HepG2 (cell line): ENCODE measurements around the gene JAK1. TPM values are rescaled to one million over a fixed set of nuclear protein-coding genes. Genes with fewer than 3 reads are reported as not detected.

Experiments
- ATAC-seq: fragments of 200-7000 bp; cut with Tn5 transposase; 3 replicates; pipeline ENCODE4 v1.9.1; 2020; ENCODE audit warnings: mild to moderate bottlenecking, moderate library complexity
- BruUV-seq: library from RNA; stranded (reverse); fragments of 400-500 nt; replicated peaks from 2 replicates; lab custom pipeline; 2021; lab: Mats Ljungman, UMichigan
- CTCF ChIA-PET: fragments of 300-600 bp; formaldehyde crosslinking; extraction: SDS; loops from one replicate; lab custom pipeline; 2021; ENCODE audit warnings: low total read pairs, inconsistent platforms, low intra/inter-chr PET ratio; lab: Yijun Ruan, JAX
- POLR2A ChIA-PET: fragments of 350-600 bp; sonication (Branson Sonifier 250); formaldehyde crosslinking; loops from one replicate; lab custom pipeline; 2020; ENCODE audit warnings: antibody characterized with exemption, inconsistent platforms; lab: Yijun Ruan, JAX
- DNase-seq: peaks from one replicate; pipeline ENCODE4 v3.0.0-alpha.2; 2015; ENCODE audit warnings: low spot score
- FAIRE-seq: peaks from 3 replicates; lab custom pipeline; 2011; peaks lifted over from hg19 to GRCh38; lab: Jason Lieb, UNC
- H2AFZ ChIP-seq: one replicate; pipeline ENCODE4 v1.6.1; 2011; ENCODE audit warnings: low read length, inconsistent platforms
- H3K27ac ChIP-seq: fragments of 300-600 bp; 3 replicates; pipeline ENCODE4 v1.8.0; 2011; ENCODE audit warnings: mixed run types, mild to moderate bottlenecking, mixed read lengths, low read length, inconsistent platforms; ENCODE audit not compliant: insufficient read depth; ENCODE audit errors: extremely low read length
- H3K27me3 ChIP-seq, 2 experiments: fragments of 200-600 bp in 1 of 2; 2 replicates in 1 of 2; 3 replicates in 1 of 2; pipeline versions ENCODE4 v1.6.0 to v1.8.0; 2011; ENCODE audit warnings: low read length in 2 of 2, mild to moderate bottlenecking in 2 of 2, moderate library complexity in 2 of 2, inconsistent platforms in 1 of 2; ENCODE audit not compliant: insufficient read depth in 2 of 2, control insufficient read depth in 1 of 2
- H3K36me3 ChIP-seq, 2 experiments: fragments of 200-600 bp in 1 of 2; replicated peaks in 1 of 2; 2 replicates in 1 of 2; 3 replicates in 1 of 2; pipeline versions ENCODE4 v1.5.1 to v1.8.0; 2011; ENCODE audit warnings: low read length in 2 of 2, inconsistent platforms in 1 of 2; ENCODE audit not compliant: insufficient read depth in 2 of 2, control insufficient read depth in 1 of 2
- H3K4me1 ChIP-seq: 2 replicates; pipeline ENCODE4 v1.5.1; 2012; ENCODE audit warnings: low read length, inconsistent platforms; ENCODE audit not compliant: insufficient read depth
- H3K4me2 ChIP-seq: 2 replicates; pipeline ENCODE4 v1.6.0; 2011; ENCODE audit warnings: low read depth, low read length, inconsistent platforms
- H3K4me3 ChIP-seq, 3 experiments: fragments of 200-600 bp in 1 of 3; sonication (generic), shearing (Covaris generic) in 1 of 3; replicated peaks in 1 of 3; 2 replicates each; pipeline ENCODE4 v1.5.1; 2011 to 2016; ENCODE audit warnings: low read length in 3 of 3, inconsistent platforms in 2 of 3, low read depth in 2 of 3, mild to moderate bottlenecking in 2 of 3, control low read depth in 1 of 3, mixed read lengths in 1 of 3; ENCODE audit not compliant: insufficient read depth in 1 of 3
- H3K79me2 ChIP-seq: one replicate; pipeline ENCODE4 v1.6.1; 2011; ENCODE audit warnings: low read length, inconsistent platforms; ENCODE audit not compliant: insufficient read depth
- H3K9ac ChIP-seq: 2 replicates; pipeline ENCODE4 v1.6.0; 2011; ENCODE audit warnings: mild to moderate bottlenecking, low read depth, low read length, inconsistent platforms; ENCODE audit not compliant: insufficient read depth
- H3K9me3 ChIP-seq: 2 replicates; pipeline ENCODE4 v1.5.1; 2012; ENCODE audit warnings: mild to moderate bottlenecking, low read length
- H4K20me1 ChIP-seq: 2 replicates; pipeline ENCODE4 v1.6.0; 2011; ENCODE audit warnings: inconsistent platforms, mild to moderate bottlenecking, low read length, moderate library complexity; ENCODE audit not compliant: insufficient read depth
- RAD21 ChIP-seq: fragments of 450-650 bp; formaldehyde crosslinking; IDR thresholded peaks from 2 replicates; pipeline ENCODE4 v1.5.0; 2020; ENCODE audit warnings: mild to moderate bottlenecking
- SMARCE1 ChIP-seq: fragments of 450-650 bp; IDR thresholded peaks from 2 replicates; pipeline ENCODE4 v1.6.1; 2017; ENCODE audit warnings: borderline replicate concordance
- SMC3 ChIP-seq: IDR thresholded peaks from 2 replicates; pipeline ENCODE4 v1.6.1; 2011; ENCODE audit warnings: low read length, improper control_type of control experiment
- STAG1 ChIP-seq: sonication (generic); formaldehyde crosslinking; IDR thresholded peaks from 2 replicates; pipeline ENCODE4 v1.4.0; 2020; ENCODE audit warnings: missing genetic modification reagents
- XRCC5 ChIP-seq: fragments of 200-400 bp; formaldehyde crosslinking; optimal IDR thresholded peaks from 2 replicates; pipeline ENCODE3; 2017; ENCODE audit warnings: mild to moderate bottlenecking, low read length
- ZFX ChIP-seq: sonication (generic); formaldehyde crosslinking; IDR thresholded peaks from 2 replicates; pipeline ENCODE4 v1.4.0; 2020; ENCODE audit warnings: mild to moderate bottlenecking, low read depth, missing genetic modification reagents, moderate library complexity
- ZNF383 ChIP-seq: sonication (generic); formaldehyde crosslinking; IDR thresholded peaks from 2 replicates; pipeline ENCODE4 v1.4.0; 2020; ENCODE audit warnings: missing genetic modification reagents, mild to moderate bottlenecking, borderline replicate concordance
- WGBS: methylation state at CpG from one replicate; pipeline ENCODE4 v1.1.6; 2017; ENCODE audit warnings: low lambda C conversion rate; 5-methylcytosine and 5-hydroxymethylcytosine counted together
- in situ Hi-C: cut with HindIII; loops from 2 replicates; pipeline ENCODE4 v1.10.0; 2017; ENCODE audit warnings: low pct_unique_long_range_greater_than_20kb; ENCODE audit not compliant: extremely low pct_ligation_motif_present
- intact Hi-C: fragments of 100-400 bp; cut with micrococcal nuclease; formaldehyde crosslinking; loops from one replicate; pipeline ENCODE4 v1.10.0; 2022; ENCODE audit not compliant: unreplicated experiment
- polyA plus RNA-seq, 8 experiments: library from polyadenylated mRNA; depleted of rRNA in 3 of 8; stranded (reverse) in 7 of 8; unstranded in 1 of 8; fragments of >200 nt; fragmentation: Illumina TruSeq in 4 of 8; extraction: Trizol in 4 of 8; gene quantifications; 2 replicates each; pipeline versions ENCODE4 v1.2.1 to v1.2.3, GENCODE V29; 2011 to 2016; ENCODE audit warnings: low read depth in 4 of 8, missing spikeins in 1 of 8, mixed read lengths in 1 of 8; ENCODE audit not compliant: insufficient read depth in 1 of 8
- total RNA-seq, 5 experiments: library from RNA; depleted of rRNA; stranded (reverse); fragments of >200 nt; fragmentation: Illumina TruSeq; extraction: Trizol; gene quantifications; 2 replicates each; pipeline ENCODE4 v1.2.3, GENCODE V29; 2016; ENCODE audit warnings: low read depth in 1 of 5
- TF ChIP-seq, protein P1 (sequence below): sonication (generic); formaldehyde crosslinking; IDR thresholded peaks from 2 replicates; pipeline ENCODE4 v1.5.1; 2020; ENCODE audit warnings: mild to moderate bottlenecking, missing genetic modification reagents, borderline replicate concordance
- TF ChIP-seq, protein P2 (sequence below): sonication (generic); formaldehyde crosslinking; IDR thresholded peaks from 2 replicates; pipeline ENCODE4 v1.5.0; 2020; ENCODE audit warnings: mild to moderate bottlenecking, missing genetic modification reagents, moderate library complexity
- TF ChIP-seq, protein P3 (sequence below): sonication (generic); formaldehyde crosslinking; IDR thresholded peaks from 2 replicates; pipeline ENCODE4 v1.5.1; 2020; ENCODE audit warnings: missing genetic modification reagents, mild to moderate bottlenecking, borderline replicate concordance
- TF ChIP-seq, protein P4 (sequence below): sonication (generic); formaldehyde crosslinking; IDR thresholded peaks from 2 replicates; pipeline ENCODE4 v1.4.0; 2020; ENCODE audit warnings: missing genetic modification reagents, borderline replicate concordance

Gene JAK1
- total and polyA plus RNA-seq, 2 of the 13 experiments (the other 11 are each of a cell fraction or from before 2014, with no cell fraction given): 23.9 to 42.4 TPM

DNA sequence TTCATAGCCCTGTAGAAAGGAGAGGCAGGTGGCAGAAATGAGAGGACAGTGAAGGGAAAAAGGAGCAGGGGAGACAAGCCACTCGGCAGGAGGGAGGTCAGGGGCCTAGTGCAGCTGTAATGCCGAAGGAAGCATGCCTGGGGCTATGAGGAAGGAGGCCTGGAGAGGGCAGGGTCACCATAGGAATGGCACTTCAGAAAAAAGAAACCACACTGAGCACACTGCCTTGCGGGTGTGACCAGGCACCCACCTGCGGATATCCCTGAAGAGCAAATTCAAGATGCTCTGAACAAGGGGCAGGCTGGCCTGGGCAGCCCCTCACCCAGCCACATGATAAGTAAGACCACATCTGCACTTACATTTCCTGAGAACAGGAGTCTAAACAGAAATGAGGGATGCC lies 104.7 kb downstream of the JAK1 start:
- FAIRE-seq: no peak

More for the DNA sequence above, 104.7 kb downstream of the JAK1 start:
- no peak overlapping the region for H3K4me2 ChIP-seq
- ATAC-seq (peak; percentile 93), DNase-seq (peak; percentile 31)
- no peaks in the 10 kb centered on the region for H3K27me3 ChIP-seq
- no peaks in the 10 kb centered on the region for H4K20me1 ChIP-seq
- H3K36me3 ChIP-seq: peaks cover 25 to 69% of the 10 kb centered on the region in 2 experiments
- H2AFZ ChIP-seq: no peak overlapping the region
- no TSS peak for BruUV-seq
- H3K9me3 ChIP-seq: no peaks in the 10 kb centered on the region
- H3K4me1 ChIP-seq: 0 out of 2 replicates have a peak, but pooled peaks cover 4% of the 10 kb centered on the region
- POLR2A ChIA-PET: no interaction called here
- TF ChIP-seq, protein P1, sequence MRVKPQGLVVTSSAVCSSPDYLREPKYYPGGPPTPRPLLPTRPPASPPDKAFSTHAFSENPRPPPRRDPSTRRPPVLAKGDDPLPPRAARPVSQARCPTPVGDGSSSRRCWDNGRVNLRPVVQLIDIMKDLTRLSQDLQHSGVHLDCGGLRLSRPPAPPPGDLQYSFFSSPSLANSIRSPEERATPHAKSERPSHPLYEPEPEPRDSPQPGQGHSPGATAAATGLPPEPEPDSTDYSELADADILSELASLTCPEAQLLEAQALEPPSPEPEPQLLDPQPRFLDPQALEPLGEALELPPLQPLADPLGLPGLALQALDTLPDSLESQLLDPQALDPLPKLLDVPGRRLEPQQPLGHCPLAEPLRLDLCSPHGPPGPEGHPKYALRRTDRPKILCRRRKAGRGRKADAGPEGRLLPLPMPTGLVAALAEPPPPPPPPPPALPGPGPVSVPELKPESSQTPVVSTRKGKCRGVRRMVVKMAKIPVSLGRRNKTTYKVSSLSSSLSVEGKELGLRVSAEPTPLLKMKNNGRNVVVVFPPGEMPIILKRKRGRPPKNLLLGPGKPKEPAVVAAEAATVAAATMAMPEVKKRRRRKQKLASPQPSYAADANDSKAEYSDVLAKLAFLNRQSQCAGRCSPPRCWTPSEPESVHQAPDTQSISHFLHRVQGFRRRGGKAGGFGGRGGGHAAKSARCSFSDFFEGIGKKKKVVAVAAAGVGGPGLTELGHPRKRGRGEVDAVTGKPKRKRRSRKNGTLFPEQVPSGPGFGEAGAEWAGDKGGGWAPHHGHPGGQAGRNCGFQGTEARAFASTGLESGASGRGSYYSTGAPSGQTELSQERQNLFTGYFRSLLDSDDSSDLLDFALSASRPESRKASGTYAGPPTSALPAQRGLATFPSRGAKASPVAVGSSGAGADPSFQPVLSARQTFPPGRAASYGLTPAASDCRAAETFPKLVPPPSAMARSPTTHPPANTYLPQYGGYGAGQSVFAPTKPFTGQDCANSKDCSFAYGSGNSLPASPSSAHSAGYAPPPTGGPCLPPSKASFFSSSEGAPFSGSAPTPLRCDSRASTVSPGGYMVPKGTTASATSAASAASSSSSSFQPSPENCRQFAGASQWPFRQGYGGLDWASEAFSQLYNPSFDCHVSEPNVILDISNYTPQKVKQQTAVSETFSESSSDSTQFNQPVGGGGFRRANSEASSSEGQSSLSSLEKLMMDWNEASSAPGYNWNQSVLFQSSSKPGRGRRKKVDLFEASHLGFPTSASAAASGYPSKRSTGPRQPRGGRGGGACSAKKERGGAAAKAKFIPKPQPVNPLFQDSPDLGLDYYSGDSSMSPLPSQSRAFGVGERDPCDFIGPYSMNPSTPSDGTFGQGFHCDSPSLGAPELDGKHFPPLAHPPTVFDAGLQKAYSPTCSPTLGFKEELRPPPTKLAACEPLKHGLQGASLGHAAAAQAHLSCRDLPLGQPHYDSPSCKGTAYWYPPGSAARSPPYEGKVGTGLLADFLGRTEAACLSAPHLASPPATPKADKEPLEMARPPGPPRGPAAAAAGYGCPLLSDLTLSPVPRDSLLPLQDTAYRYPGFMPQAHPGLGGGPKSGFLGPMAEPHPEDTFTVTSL (CRISPR knock-in tag): no peak
- TF ChIP-seq SMARCE1 (no peak), SMC3 (peak; percentile 77), ZFX (0 out of 2 replicates have a peak, but pooled peaks have one; percentile 21), STAG1 (CRISPR knock-in tag) (peak; percentile 86), RAD21 (CRISPR knock-in tag) (peak; percentile 70), ZNF383 (CRISPR knock-in tag) (no peak), XRCC5 (peak; percentile 37)
- TF ChIP-seq, protein P2, sequence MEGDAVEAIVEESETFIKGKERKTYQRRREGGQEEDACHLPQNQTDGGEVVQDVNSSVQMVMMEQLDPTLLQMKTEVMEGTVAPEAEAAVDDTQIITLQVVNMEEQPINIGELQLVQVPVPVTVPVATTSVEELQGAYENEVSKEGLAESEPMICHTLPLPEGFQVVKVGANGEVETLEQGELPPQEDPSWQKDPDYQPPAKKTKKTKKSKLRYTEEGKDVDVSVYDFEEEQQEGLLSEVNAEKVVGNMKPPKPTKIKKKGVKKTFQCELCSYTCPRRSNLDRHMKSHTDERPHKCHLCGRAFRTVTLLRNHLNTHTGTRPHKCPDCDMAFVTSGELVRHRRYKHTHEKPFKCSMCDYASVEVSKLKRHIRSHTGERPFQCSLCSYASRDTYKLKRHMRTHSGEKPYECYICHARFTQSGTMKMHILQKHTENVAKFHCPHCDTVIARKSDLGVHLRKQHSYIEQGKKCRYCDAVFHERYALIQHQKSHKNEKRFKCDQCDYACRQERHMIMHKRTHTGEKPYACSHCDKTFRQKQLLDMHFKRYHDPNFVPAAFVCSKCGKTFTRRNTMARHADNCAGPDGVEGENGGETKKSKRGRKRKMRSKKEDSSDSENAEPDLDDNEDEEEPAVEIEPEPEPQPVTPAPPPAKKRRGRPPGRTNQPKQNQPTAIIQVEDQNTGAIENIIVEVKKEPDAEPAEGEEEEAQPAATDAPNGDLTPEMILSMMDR (CRISPR knock-in tag): peak; percentile 77
- TF ChIP-seq, protein P3, sequence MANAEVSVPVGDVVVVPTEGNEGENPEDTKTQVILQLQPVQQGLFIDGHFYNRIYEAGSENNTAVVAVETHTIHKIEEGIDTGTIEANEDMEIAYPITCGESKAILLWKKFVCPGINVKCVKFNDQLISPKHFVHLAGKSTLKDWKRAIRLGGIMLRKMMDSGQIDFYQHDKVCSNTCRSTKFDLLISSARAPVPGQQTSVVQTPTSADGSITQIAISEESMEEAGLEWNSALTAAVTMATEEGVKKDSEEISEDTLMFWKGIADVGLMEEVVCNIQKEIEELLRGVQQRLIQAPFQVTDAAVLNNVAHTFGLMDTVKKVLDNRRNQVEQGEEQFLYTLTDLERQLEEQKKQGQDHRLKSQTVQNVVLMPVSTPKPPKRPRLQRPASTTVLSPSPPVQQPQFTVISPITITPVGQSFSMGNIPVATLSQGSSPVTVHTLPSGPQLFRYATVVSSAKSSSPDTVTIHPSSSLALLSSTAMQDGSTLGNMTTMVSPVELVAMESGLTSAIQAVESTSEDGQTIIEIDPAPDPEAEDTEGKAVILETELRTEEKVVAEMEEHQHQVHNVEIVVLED (CRISPR knock-in tag): no peak
- TF ChIP-seq, protein P4, sequence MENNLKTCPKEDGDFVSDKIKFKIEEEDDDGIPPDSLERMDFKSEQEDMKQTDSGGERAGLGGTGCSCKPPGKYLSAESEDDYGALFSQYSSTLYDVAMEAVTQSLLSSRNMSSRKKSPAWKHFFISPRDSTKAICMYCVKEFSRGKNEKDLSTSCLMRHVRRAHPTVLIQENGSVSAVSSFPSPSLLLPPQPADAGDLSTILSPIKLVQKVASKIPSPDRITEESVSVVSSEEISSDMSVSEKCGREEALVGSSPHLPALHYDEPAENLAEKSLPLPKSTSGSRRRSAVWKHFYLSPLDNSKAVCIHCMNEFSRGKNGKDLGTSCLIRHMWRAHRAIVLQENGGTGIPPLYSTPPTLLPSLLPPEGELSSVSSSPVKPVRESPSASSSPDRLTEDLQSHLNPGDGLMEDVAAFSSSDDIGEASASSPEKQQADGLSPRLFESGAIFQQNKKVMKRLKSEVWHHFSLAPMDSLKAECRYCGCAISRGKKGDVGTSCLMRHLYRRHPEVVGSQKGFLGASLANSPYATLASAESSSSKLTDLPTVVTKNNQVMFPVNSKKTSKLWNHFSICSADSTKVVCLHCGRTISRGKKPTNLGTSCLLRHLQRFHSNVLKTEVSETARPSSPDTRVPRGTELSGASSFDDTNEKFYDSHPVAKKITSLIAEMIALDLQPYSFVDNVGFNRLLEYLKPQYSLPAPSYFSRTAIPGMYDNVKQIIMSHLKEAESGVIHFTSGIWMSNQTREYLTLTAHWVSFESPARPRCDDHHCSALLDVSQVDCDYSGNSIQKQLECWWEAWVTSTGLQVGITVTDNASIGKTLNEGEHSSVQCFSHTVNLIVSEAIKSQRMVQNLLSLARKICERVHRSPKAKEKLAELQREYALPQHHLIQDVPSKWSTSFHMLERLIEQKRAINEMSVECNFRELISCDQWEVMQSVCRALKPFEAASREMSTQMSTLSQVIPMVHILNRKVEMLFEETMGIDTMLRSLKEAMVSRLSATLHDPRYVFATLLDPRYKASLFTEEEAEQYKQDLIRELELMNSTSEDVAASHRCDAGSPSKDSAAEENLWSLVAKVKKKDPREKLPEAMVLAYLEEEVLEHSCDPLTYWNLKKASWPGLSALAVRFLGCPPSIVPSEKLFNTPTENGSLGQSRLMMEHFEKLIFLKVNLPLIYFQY (CRISPR knock-in tag): no peak
- no peak overlapping the region for H3K27ac ChIP-seq
- no peak overlapping the region for H3K9ac ChIP-seq
- CTCF ChIA-PET: interaction anchor here (0.8 to 1.4 kb wide), 2 partner anchors 105 to 159 kb away, joined by 3 to 8 read pairs; partner anchors contain the start of gene JAK1
- intact Hi-C loops: loop anchor here (1.0 to 5.0 kb wide), 3 partner anchors 106 to 181 kb away; partner anchors contain the start of gene JAK1
- no peak overlapping the region for H3K4me3 ChIP-seq
- in situ Hi-C loops: no loop called here
- H3K79me2 ChIP-seq: no peaks in the 10 kb centered on the region
- WGBS: 79% methylated on average over 4 of the region's 4 CpGs
